Measurements from ENCODE around the gene XXYLT1. TPM values are rescaled to one million over a fixed set of nuclear protein-coding genes. Genes with fewer than 3 reads are reported as not detected.

XXYLT1 gene
- total RNA-seq, 1 donor from 2014 or later = 14.5 TPM

DNA sequence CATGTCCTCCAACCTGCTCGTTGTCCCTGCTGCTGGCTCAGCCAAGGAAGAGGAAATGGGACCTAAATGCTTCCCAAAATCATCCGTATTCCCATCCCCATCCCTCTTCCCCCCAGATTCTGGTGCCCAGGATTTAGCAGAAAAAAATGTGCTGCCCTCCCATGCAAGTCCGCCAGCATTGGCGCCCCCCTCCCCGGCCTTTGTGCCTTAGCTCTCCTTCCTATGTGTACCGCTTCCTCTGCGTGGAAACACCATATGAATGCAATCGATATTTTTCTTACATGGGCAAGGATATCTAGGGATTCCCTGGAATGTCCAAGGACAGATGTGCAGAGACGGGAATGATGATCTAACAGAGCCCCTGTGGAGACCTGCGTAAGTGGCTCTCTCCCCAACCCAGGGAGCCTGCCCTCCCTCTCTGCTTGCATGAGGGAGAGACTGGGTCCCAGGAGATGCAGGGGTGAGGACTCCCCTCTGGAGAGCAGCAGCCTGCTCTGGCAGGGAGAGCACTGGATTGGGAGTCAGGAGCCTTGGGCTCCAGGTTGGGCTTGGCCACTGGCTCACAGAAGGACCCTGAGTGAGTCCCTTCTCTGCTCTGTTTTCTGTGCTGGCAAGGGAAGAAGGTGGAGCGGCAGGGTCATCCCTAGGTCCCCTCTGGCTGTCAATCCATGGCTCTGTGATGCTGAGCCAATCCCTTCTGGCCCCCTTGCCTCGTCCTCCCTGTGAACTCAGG, 227.2 kb downstream of the XXYLT1 start:
- intact Hi-C loops (cut with DNase I) = no loop called here
- Histone ChIP-seq H3K36me3 (no peaks in the 10 kb centered on the region), H3K4me3 (no peak overlapping the region), H3K27me3 (no peaks in the 10 kb centered on the region), H3K27ac (no peak overlapping the region), H3K4me1 (no peaks in the 10 kb centered on the region), H3K9me3 (no peaks in the 10 kb centered on the region)
- DNase-seq (ENCODE audit: extremely low spot score in 2 of 2) = no peak
- TF ChIP-seq POLR2AphosphoS5 (IDR thresholded peaks at IDR 0.05; ENCODE audit: insufficient read depth in 1 of 2, low read depth in 1 of 2) = no peak
- no peak for TF ChIP-seq POLR2A (IDR thresholded peaks at IDR 0.05)
- TF ChIP-seq, protein P1, sequence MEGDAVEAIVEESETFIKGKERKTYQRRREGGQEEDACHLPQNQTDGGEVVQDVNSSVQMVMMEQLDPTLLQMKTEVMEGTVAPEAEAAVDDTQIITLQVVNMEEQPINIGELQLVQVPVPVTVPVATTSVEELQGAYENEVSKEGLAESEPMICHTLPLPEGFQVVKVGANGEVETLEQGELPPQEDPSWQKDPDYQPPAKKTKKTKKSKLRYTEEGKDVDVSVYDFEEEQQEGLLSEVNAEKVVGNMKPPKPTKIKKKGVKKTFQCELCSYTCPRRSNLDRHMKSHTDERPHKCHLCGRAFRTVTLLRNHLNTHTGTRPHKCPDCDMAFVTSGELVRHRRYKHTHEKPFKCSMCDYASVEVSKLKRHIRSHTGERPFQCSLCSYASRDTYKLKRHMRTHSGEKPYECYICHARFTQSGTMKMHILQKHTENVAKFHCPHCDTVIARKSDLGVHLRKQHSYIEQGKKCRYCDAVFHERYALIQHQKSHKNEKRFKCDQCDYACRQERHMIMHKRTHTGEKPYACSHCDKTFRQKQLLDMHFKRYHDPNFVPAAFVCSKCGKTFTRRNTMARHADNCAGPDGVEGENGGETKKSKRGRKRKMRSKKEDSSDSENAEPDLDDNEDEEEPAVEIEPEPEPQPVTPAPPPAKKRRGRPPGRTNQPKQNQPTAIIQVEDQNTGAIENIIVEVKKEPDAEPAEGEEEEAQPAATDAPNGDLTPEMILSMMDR (IDR thresholded peaks at IDR 0.05) = no peak

DNA sequence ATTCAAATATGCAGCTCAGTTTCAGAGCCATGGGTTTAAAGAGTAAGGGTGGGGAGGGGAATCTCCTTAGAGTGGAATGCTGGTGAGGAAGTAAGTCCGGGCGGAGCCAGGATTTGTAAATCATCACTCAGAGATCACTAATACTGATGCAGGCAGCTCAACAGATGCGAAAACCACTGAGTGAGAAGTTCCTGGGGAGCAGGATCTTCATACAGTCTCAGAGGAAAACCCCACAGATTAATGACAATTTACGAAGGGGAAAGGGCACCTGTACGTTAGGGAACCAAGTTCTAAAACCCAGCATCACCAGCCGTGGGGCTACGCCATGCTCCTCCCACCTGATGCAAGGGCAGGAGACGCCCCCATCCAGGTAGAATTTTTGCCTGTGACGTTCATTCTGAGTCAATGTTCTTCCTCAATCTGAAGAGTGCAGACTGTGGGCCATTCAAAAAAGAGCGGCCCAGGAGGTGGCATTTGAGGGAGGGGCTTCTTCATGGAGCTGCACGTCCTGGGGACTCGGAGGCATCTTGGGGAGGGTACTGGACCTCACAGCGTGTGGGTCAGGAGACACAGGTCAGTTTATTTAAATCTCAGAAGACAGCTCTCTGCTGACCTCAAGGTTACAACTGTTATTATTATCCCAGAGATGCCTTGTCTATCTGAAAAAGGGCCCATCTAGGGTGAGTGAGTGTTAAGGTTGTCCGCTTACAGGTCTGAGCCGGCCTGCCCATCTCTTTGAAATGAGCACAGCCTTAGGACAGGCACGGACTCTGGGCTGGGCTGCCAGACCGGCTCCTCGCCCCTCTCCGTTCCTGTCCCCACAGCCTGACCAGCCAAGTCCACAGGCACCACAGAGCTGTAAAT, 228.0 kb downstream of the XXYLT1 start:
- DNase-seq (ENCODE audit: extremely low spot score in 2 of 2) = no peak
- H3K4me1 ChIP-seq = no peaks in the 10 kb centered on the region
- no peak overlapping the region for H3K27ac ChIP-seq
- TF ChIP-seq POLR2AphosphoS5 (IDR thresholded peaks at IDR 0.05; ENCODE audit: insufficient read depth in 1 of 2, low read depth in 1 of 2) (no peak), POLR2A (IDR thresholded peaks at IDR 0.05) (no peak)
- TF ChIP-seq, protein P1 (IDR thresholded peaks at IDR 0.05) = no peak
- H3K27me3 ChIP-seq = no peaks in the 10 kb centered on the region
- no peak overlapping the region for H3K4me3 ChIP-seq
- no peaks in the 10 kb centered on the region for H3K36me3 ChIP-seq
- intact Hi-C loops (cut with DNase I) = no loop called here
- H3K9me3 ChIP-seq = no peaks in the 10 kb centered on the region

DNA sequence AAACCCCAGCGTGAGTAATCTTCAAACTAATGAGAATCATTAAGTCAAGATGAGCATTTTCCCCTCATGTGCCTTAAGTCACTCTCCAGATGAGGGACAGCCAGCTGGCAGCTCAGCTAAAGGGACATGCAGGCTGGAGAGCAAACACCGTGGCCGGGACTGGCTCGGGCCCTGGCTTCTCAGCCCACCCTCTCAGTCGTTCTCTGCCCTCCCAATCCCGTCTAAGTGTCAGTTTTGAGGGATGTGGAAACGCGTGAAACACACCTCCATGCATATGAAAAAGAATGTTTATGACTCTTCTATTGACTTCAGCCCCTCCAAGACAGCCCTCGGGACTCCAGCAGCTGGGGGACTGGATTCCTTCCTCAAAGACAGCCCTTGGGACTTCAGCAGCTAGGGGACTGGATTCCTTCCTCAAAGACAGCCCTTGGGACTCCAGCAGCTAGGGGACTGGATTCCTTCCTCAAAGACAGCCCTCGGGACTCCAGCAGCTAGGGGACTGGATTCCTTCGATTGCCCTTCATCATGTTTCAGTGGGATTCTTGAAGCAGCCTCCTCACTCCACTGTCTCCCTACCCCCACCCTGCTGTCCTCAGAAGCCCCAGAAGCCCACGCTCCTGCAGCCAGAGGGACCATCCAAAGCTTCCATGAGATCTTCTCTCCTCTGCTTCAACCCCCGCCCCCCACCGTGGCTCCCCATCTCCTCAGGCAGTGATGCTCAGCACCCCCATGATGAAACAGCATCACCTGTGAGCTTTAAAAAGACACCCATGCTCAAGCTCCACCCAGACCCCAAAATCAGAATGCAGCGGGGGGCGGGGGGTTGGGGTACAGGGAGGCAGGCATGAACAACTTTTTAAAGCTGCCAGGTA, 228.9 kb downstream of the XXYLT1 start:
- Histone ChIP-seq H3K9me3 (no peaks in the 10 kb centered on the region), H3K4me3 (no peak overlapping the region), H3K36me3 (no peaks in the 10 kb centered on the region), H3K27me3 (no peaks in the 10 kb centered on the region), H3K4me1 (no peaks in the 10 kb centered on the region), H3K27ac (no peak overlapping the region)
- no peak for TF ChIP-seq POLR2A (IDR thresholded peaks at IDR 0.05)
- TF ChIP-seq, protein P1 (IDR thresholded peaks at IDR 0.05) = no peak
- TF ChIP-seq POLR2AphosphoS5 (IDR thresholded peaks at IDR 0.05; ENCODE audit: insufficient read depth in 1 of 2, low read depth in 1 of 2) = no peak
- DNase-seq (ENCODE audit: extremely low spot score in 2 of 2) = no peak
- intact Hi-C loops (cut with DNase I) = no loop called here

DNA sequence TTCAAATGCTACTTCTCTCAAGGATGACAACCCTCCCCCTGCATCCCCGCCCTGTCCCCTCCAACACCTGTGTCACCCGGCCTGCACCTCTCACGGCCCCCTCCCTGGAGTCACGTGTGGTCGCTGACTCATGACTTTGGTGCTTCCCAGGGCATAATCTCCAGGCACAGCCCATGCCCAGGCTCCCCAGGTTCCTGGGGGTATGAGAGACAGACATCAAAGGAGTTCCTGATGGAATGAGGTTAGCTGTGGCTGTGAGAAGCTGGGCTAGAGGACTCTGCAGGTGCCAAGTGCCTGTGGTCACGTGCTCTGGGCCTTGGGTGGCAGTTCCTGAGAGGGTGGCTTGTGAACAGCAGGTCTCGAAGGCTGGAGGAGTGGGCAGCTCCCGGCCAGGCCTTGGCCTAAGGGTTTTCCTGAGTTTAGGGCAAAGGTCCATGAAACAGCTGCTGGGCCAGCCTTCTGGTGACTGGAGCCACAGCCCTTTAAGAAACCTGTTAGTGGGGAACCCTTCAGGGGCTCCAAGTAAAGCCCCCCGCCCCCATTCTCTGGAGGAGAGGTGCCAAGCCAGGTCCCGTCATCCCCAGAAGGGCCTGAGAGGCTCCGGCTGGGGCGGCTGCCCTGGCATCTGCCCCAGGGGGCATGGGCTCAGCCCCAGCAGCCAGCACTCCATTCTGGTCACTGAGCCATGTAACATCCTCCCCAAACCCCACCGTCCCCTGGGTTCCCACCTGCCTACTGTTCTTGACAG, 230.0 kb downstream of the XXYLT1 start:
- intact Hi-C loops (cut with DNase I) = no loop called here

More for the DNA sequence above, 230.0 kb downstream of the XXYLT1 start:
- Histone ChIP-seq H3K27ac (no peak overlapping the region), H3K4me3 (no peak overlapping the region), H3K36me3 (no peaks in the 10 kb centered on the region), H3K4me1 (no peaks in the 10 kb centered on the region), H3K9me3 (no peaks in the 10 kb centered on the region), H3K27me3 (no peaks in the 10 kb centered on the region)
- no peak for DNase-seq (ENCODE audit: extremely low spot score in 2 of 2)
- TF ChIP-seq, protein P1 (IDR thresholded peaks at IDR 0.05) = no peak
- no peak for TF ChIP-seq POLR2A (IDR thresholded peaks at IDR 0.05)
- TF ChIP-seq POLR2AphosphoS5 (IDR thresholded peaks at IDR 0.05; ENCODE audit: insufficient read depth in 1 of 2, low read depth in 1 of 2) = no peak

All from vagina (tissue), 2 donors.